ENCODE data around the gene SLC39A11. TPM values are rescaled to one million over a fixed set of nuclear protein-coding genes. Genes with fewer than 3 reads are reported as not detected.

SLC39A11 gene
- total and polyA plus RNA-seq, 2 donors (not counting 1 experiment from before 2014, with no cell fraction given), result 12.7 to 27.4 TPM

DNA sequence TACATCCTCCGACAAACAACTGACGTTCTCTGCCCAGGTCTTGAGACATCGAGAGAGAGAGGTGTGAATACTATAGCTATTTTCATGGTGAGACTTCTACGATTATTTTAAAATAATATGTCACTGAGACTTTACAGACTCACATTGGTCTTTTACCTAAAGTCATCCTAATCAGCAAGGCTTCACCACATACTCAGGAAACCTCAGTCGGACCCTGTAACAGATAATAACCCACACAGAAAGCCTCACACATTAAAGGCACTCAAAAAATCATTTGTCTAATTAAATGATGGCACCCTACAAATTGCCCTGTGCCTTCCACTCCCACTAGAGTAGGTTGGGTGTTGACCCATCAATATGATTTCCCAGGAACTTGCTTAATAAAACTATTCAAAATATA, 19.8 kb upstream of the SLC39A11 start:
- H3K27ac ChIP-seq (ENCODE audit: insufficient read depth, low read length), result no peak overlapping the region
- no peaks in the 10 kb centered on the region for H3K36me3 ChIP-seq (ENCODE audit: control insufficient read depth, insufficient read depth, low read length)
- TF ChIP-seq, protein P1, sequence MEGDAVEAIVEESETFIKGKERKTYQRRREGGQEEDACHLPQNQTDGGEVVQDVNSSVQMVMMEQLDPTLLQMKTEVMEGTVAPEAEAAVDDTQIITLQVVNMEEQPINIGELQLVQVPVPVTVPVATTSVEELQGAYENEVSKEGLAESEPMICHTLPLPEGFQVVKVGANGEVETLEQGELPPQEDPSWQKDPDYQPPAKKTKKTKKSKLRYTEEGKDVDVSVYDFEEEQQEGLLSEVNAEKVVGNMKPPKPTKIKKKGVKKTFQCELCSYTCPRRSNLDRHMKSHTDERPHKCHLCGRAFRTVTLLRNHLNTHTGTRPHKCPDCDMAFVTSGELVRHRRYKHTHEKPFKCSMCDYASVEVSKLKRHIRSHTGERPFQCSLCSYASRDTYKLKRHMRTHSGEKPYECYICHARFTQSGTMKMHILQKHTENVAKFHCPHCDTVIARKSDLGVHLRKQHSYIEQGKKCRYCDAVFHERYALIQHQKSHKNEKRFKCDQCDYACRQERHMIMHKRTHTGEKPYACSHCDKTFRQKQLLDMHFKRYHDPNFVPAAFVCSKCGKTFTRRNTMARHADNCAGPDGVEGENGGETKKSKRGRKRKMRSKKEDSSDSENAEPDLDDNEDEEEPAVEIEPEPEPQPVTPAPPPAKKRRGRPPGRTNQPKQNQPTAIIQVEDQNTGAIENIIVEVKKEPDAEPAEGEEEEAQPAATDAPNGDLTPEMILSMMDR (conservative IDR thresholded peaks at IDR 0.05 in 1 of 2, IDR thresholded peaks at IDR 0.05 in 1 of 2; ENCODE audit: low read depth in 1 of 2, low read length in 2 of 2), result no peak
- no peak for TF ChIP-seq EZH2 (IDR thresholded peaks at IDR 0.05; ENCODE audit: low read length, missing control alignments)
- no peaks in the 10 kb centered on the region for H3K9me3 ChIP-seq (ENCODE audit: control insufficient read depth, insufficient read depth, low read depth, low read length)
- DNase-seq (ENCODE audit: low read depth in 2 of 2), result no peak
- no peak overlapping the region for H3K4me3 ChIP-seq (replicated peaks in 1 of 4; ENCODE audit: control extremely low read depth in 1 of 4, insufficient read depth in 1 of 4, low read depth in 3 of 4, low read length in 4 of 4)
- H3K79me2 ChIP-seq (ENCODE audit: control insufficient read depth, insufficient read depth, low read length), result no peaks in the 10 kb centered on the region
- H4K20me1 ChIP-seq (ENCODE audit: control insufficient read depth, extremely low read depth, insufficient read depth, low read length), result no peaks in the 10 kb centered on the region
- H3K9ac ChIP-seq (ENCODE audit: insufficient read depth, low read length), result no peak overlapping the region
- no peak overlapping the region for H3K4me2 ChIP-seq (ENCODE audit: extremely low read depth, insufficient read depth, low read length)
- no peak overlapping the region for H2AFZ ChIP-seq (ENCODE audit: low read length)
- H3K27me3 ChIP-seq (ENCODE audit: control insufficient read depth, insufficient read depth, low read length), result no peaks in the 10 kb centered on the region
- H3K4me1 ChIP-seq (ENCODE audit: control insufficient read depth, extremely low read depth, insufficient read depth, low read length), result no peaks in the 10 kb centered on the region

DNA sequence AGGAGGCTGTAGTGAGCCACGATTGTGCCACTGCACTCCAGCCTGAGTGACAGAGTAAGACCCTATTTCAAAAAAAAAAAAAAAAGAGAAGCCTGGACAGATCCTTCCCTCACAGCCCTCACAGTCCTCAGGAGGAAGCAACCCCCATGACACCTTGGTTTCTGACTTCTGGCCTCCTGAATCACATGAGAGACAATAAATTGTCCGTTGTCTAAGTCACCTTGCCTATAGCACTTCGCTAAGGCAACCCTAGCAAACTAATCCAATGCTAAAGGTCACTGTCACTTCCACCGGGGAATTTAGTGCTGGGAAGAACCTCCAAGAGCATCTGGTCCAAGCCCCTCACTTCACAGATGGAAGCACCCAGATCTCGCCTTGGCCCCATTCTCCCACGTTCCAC, 18.9 kb upstream of the SLC39A11 start:
- Histone ChIP-seq H3K4me2 (ENCODE audit: extremely low read depth, insufficient read depth, low read length) (no peak overlapping the region), H3K9ac (ENCODE audit: insufficient read depth, low read length) (no peak overlapping the region), H3K27me3 (ENCODE audit: control insufficient read depth, insufficient read depth, low read length) (no peaks in the 10 kb centered on the region), H4K20me1 (ENCODE audit: control insufficient read depth, extremely low read depth, insufficient read depth, low read length) (no peaks in the 10 kb centered on the region), H3K27ac (ENCODE audit: insufficient read depth, low read length) (no peak overlapping the region), H3K36me3 (ENCODE audit: control insufficient read depth, insufficient read depth, low read length) (no peaks in the 10 kb centered on the region), H3K4me1 (ENCODE audit: control insufficient read depth, extremely low read depth, insufficient read depth, low read length) (no peaks in the 10 kb centered on the region), H2AFZ (ENCODE audit: low read length) (no peak overlapping the region), H3K4me3 (replicated peaks in 1 of 4; ENCODE audit: control extremely low read depth in 1 of 4, insufficient read depth in 1 of 4, low read depth in 3 of 4, low read length in 4 of 4) (no peak overlapping the region), H3K9me3 (ENCODE audit: control insufficient read depth, insufficient read depth, low read depth, low read length) (no peaks in the 10 kb centered on the region), H3K79me2 (ENCODE audit: control insufficient read depth, insufficient read depth, low read length) (no peaks in the 10 kb centered on the region)
- TF ChIP-seq EZH2 (IDR thresholded peaks at IDR 0.05; ENCODE audit: low read length, missing control alignments), result no peak
- TF ChIP-seq, protein P1 (conservative IDR thresholded peaks at IDR 0.05 in 1 of 2, IDR thresholded peaks at IDR 0.05 in 1 of 2; ENCODE audit: low read depth in 1 of 2, low read length in 2 of 2), result no peak
- no peak for DNase-seq (ENCODE audit: low read depth in 2 of 2)

DNA sequence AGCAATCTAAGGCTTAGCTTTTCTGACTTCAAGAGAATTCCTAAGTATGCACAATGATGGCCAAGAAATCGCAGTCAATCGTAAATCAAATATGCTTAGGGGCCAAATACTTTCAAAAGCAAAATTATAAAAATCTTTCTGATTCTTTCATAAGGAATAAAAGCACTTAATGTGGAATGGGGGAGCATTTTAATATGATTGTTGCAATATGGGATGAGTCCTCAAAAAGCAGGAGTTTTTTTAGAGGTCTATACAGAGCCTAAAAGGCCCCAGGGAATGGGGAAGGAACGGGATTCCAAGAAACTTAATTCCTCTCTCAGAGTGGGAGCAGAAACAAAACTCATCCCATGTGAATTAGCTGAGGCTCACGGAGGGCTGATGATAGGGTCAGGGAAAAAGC, 14.7 kb upstream of the SLC39A11 start:
- no peak overlapping the region for H3K9ac ChIP-seq (ENCODE audit: insufficient read depth, low read length)
- no peaks in the 10 kb centered on the region for H4K20me1 ChIP-seq (ENCODE audit: control insufficient read depth, extremely low read depth, insufficient read depth, low read length)
- H3K27ac ChIP-seq (ENCODE audit: insufficient read depth, low read length), result no peak overlapping the region
- no peak for DNase-seq (ENCODE audit: low read depth in 2 of 2)
- no peak overlapping the region for H2AFZ ChIP-seq (ENCODE audit: low read length)
- TF ChIP-seq EZH2 (IDR thresholded peaks at IDR 0.05; ENCODE audit: low read length, missing control alignments), result no peak
- TF ChIP-seq, protein P1 (conservative IDR thresholded peaks at IDR 0.05 in 1 of 2, IDR thresholded peaks at IDR 0.05 in 1 of 2; ENCODE audit: low read depth in 1 of 2, low read length in 2 of 2), result no peak
- H3K4me2 ChIP-seq (ENCODE audit: extremely low read depth, insufficient read depth, low read length), result no peak overlapping the region
- no peaks in the 10 kb centered on the region for H3K4me1 ChIP-seq (ENCODE audit: control insufficient read depth, extremely low read depth, insufficient read depth, low read length)
- H3K27me3 ChIP-seq (ENCODE audit: control insufficient read depth, insufficient read depth, low read length), result no peaks in the 10 kb centered on the region
- no peaks in the 10 kb centered on the region for H3K9me3 ChIP-seq (ENCODE audit: control insufficient read depth, insufficient read depth, low read depth, low read length)
- no peaks in the 10 kb centered on the region for H3K79me2 ChIP-seq (ENCODE audit: control insufficient read depth, insufficient read depth, low read length)
- H3K36me3 ChIP-seq (ENCODE audit: control insufficient read depth, insufficient read depth, low read length), result no peaks in the 10 kb centered on the region
- no peak overlapping the region for H3K4me3 ChIP-seq (replicated peaks in 1 of 4; ENCODE audit: control extremely low read depth in 1 of 4, insufficient read depth in 1 of 4, low read depth in 3 of 4, low read length in 4 of 4)

All from fibroblast of lung (primary cell).